Chondrocyte (in vitro differentiated cells): ENCODE measurements around the gene ZSWIM2. TPM values are rescaled to one million over a fixed set of nuclear protein-coding genes. Genes with fewer than 3 reads are reported as not detected.
"Not testable (repeated sequence)": the region's sequence is repeated elsewhere in the genome, so short reads cannot be mapped to it uniquely, and the experiment has no call there.

Experiments
- DNase-seq: peaks from one replicate; pipeline ENCODE4 v3.0.0; 2021; ENCODE audit warnings: mixed read lengths, low spot score
- H3K27ac Mint-ChIP-seq: one replicate; pipeline ENCODE4 v1.8.0; 2021; ENCODE audit warnings: mild to moderate bottlenecking, moderate library complexity, mixed read lengths; ENCODE audit not compliant: unreplicated experiment
- H3K27me3 Mint-ChIP-seq: 2 replicates; pipeline ENCODE4 v1.8.0; 2021; ENCODE audit warnings: low read depth, mixed read lengths
- H3K36me3 Mint-ChIP-seq: 2 replicates; pipeline ENCODE4 v1.8.0; 2021; ENCODE audit warnings: low read depth, mixed read lengths
- H3K4me1 Mint-ChIP-seq: 2 replicates; pipeline ENCODE4 v1.8.0; 2021; ENCODE audit warnings: low read depth, mild to moderate bottlenecking, mixed read lengths
- H3K4me3 Mint-ChIP-seq: one replicate; pipeline ENCODE4 v1.8.0; 2021; ENCODE audit warnings: mild to moderate bottlenecking, moderate library complexity, mixed read lengths; ENCODE audit not compliant: unreplicated experiment
- H3K9me3 Mint-ChIP-seq: 2 replicates; pipeline ENCODE4 v1.8.0; 2021; ENCODE audit warnings: low read depth, mixed read lengths
- long read RNA-seq: library from polyadenylated mRNA; stranded (forward); transcript quantifications from one replicate; pipeline ENCODE4 v2.0.0, GENCODE V29; 2021
- total RNA-seq: library from RNA; stranded (reverse); gene quantifications from 3 replicates; pipeline ENCODE4 v1.2.1, GENCODE V29; 2021
- TF ChIP-seq, protein P1 (sequence below): fragments of 200-600 bp; sonication (generic); IDR thresholded peaks from 2 replicates; pipeline ENCODE4 v1.5.0; 2021; ENCODE audit warnings: antibody characterized with exemption, mild to moderate bottlenecking, moderate library complexity

Gene ZSWIM2
- not detected in 3 replicates for total RNA-seq
- long read RNA-seq = 0 reads

DNA sequence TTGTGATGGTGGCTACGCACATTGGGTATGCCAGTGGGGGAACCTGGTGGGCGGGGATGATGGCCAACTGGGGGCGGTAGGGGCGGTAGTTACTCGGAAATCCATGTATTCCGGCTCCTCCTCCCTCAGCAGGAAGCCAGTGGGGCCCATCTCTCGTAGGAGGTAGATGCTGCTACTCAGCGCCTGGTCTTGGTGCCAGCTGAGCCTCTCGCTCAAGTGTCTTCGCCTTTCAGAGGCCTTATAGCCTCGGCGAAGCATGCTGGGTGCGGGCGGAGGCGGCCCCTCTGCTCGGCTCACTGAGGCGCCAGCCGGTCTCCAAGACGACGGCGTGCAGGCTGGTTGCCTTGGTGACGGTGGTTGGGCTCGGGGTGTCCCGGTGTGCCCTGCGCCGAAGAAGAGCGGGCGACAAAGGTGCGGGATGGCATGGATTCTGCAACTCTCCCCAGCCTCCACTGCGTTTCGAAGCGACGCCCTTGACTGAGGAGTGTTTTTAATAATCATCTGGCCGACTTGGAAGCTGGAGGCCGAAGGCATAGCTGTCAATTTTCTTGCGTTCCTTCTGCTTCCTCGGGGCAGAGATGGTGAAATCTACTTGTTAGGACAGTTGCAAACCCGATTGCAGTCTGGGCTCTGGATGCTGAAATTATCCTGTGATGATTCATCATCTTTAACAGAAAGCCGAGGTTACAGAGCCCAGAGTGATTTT is at the start of gene ZSWIM2:
TSS of gene ZSWIM2 (minus strand) at position 298 of the 706 bp plus-strand sequence. CDS start at position 258, 40 bp downstream.
- Mint-ChIP-seq H3K36me3 (no peaks in the 10 kb centered on the region), H3K9me3 (peaks cover 2% of the 10 kb centered on the region), H3K4me3 (peak within 1 kb of the TSS; percentile 82), H3K4me1 (peaks cover 25% of the 10 kb centered on the region), H3K27me3 (no peaks in the 10 kb centered on the region), H3K27ac (peak within 1 kb of the TSS; percentile 82)
- DNase-seq = no peak
- TF ChIP-seq, protein P1, sequence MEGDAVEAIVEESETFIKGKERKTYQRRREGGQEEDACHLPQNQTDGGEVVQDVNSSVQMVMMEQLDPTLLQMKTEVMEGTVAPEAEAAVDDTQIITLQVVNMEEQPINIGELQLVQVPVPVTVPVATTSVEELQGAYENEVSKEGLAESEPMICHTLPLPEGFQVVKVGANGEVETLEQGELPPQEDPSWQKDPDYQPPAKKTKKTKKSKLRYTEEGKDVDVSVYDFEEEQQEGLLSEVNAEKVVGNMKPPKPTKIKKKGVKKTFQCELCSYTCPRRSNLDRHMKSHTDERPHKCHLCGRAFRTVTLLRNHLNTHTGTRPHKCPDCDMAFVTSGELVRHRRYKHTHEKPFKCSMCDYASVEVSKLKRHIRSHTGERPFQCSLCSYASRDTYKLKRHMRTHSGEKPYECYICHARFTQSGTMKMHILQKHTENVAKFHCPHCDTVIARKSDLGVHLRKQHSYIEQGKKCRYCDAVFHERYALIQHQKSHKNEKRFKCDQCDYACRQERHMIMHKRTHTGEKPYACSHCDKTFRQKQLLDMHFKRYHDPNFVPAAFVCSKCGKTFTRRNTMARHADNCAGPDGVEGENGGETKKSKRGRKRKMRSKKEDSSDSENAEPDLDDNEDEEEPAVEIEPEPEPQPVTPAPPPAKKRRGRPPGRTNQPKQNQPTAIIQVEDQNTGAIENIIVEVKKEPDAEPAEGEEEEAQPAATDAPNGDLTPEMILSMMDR = peak; percentile 25

- not testable (repeated sequence) for DNase-seq, H3K27ac Mint-ChIP-seq, H3K4me1 Mint-ChIP-seq, H3K4me3 Mint-ChIP-seq, H3K27me3 Mint-ChIP-seq
- H3K36me3 Mint-ChIP-seq = peaks cover 12% of the 10 kb centered on the region
- H3K9me3 Mint-ChIP-seq = peaks cover 22% of the 10 kb centered on the region
Observed at GRCh38 chr2:186896220-186896619, 47.2 kb upstream of the ZSWIM2 start.

- Mint-ChIP-seq H3K27me3 (peaks cover 3% of the 10 kb centered on the region), H3K36me3 (peaks cover 10% of the 10 kb centered on the region), H3K27ac (no peak overlapping the region), H3K9me3 (peaks cover 17% of the 10 kb centered on the region), H3K4me1 (peaks cover 11% of the 10 kb centered on the region), H3K4me3 (no peak overlapping the region)
- TF ChIP-seq, protein P1 = no peak
- DNase-seq = no peak
Observed at GRCh38 chr2:186895451-186895850, 46.5 kb upstream of the ZSWIM2 start.

- Mint-ChIP-seq H3K4me1 (peaks cover 11% of the 10 kb centered on the region), H3K27me3 (peaks cover 3% of the 10 kb centered on the region), H3K27ac (no peak overlapping the region), H3K4me3 (no peak overlapping the region), H3K9me3 (peaks cover 12% of the 10 kb centered on the region), H3K36me3 (peaks cover 6% of the 10 kb centered on the region)
- DNase-seq = no peak
- TF ChIP-seq, protein P1 = no peak
Observed at GRCh38 chr2:186894478-186894877, 45.5 kb upstream of the ZSWIM2 start.

DNA sequence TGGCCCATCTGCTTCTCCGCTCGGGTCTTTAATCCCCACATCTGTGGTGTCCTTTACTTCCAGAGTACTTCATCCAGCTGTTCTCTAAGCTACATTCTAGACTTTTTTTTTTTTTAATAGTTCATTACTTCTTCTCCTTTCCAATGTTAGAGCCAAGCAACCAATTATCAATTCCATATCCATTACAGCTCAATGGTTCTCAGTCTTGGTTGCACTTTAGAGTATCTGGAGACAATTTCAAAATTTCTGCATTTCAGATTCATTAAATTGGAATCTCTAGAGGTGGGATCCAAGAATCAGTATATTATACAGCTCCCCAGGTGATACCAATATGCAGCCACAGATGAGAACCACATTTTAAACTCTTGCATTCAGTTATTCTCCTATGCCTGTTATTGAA is 43.9 kb upstream of the ZSWIM2 start:
- Mint-ChIP-seq H3K36me3 (peaks cover 3% of the 10 kb centered on the region), H3K27me3 (no peaks in the 10 kb centered on the region), H3K4me3 (no peak overlapping the region), H3K9me3 (peaks cover 3% of the 10 kb centered on the region), H3K27ac (no peak overlapping the region), H3K4me1 (peaks cover 12% of the 10 kb centered on the region)
- no peak for DNase-seq
- TF ChIP-seq, protein P1 = no peak

DNA sequence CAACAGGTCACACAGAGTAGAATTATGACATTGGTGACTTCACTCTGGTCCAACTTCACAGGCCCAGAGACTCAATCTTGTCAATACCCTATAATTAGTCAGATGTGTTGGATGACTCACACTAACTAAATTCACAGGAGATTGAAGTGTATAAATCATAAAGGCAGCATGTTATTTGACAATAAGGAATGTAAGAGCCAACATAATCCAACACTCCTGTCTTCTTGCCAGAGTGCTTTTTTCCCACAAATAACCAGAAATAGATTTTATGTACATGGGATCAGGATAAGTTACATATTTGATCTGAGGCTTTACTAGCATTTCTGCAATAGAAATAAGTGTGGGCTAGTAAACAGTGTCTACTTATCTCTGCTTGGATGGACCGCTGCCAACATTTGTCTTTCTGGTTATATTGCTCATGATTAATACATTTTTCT is 42.2 kb upstream of the ZSWIM2 start:
- no peaks in the 10 kb centered on the region for H3K36me3 Mint-ChIP-seq
- no peaks in the 10 kb centered on the region for H3K27me3 Mint-ChIP-seq
- no peaks in the 10 kb centered on the region for H3K9me3 Mint-ChIP-seq
- TF ChIP-seq, protein P1 = no peak
- no peak for DNase-seq
- H3K27ac Mint-ChIP-seq = no peak overlapping the region
- H3K4me3 Mint-ChIP-seq = no peak overlapping the region
- peaks cover 27% of the 10 kb centered on the region for H3K4me1 Mint-ChIP-seq
